ENCODE data around the gene LRRC71.

GRCh38 chr1:156906206-156906906 lies 14.1 kb upstream of the LRRC71 start:
- no peak for TF ChIP-seq CTCF (IDR thresholded peaks at IDR 0.05)
- TF ChIP-seq POLR2A (IDR thresholded peaks at IDR 0.05), result no peak
